Glomerular visceral epithelial cell (primary cell): ENCODE results near the gene SH3BP4.
"Not testable (repeated sequence)": the region's sequence is repeated elsewhere in the genome, so short reads cannot be mapped to it uniquely, and the experiment has no call there.

Experiments
- DNase-seq: peaks from one replicate; pipeline ENCODE4 v3.0.0-alpha.2; 2016; ENCODE audit errors: extremely low spot score

The SH3BP4 gene

DNA sequence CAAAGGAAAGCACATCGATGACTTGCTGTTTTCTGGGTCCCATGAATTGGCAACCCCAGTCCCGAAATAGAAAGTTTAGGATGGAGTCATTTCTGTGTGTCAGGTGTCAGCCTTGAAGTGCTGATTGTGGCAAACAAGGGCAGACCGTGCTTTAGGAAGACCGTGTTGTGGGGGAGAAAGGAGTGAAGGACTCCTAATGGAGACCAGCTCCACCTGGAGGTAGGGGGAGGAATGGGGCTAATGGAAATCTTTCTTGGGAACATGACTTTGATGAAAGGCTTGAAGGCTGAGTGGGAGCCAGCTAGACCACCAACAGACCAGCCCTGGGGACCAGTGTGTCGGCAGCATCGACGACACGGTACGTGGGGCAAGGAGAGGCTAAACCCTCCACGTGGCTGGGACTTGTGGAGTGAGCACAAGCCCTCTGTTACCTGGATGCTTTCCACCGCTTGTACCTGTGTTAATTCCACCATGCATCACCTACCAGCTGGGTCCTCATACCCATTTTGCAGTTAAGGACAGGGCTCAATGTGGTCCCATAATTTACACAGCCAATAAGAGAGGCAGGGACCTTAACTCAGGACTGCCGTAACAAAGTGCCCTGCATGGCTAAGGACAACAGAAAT is 104.2 kb downstream of the SH3BP4 start:
- DNase-seq: peak; percentile 54

DNA sequence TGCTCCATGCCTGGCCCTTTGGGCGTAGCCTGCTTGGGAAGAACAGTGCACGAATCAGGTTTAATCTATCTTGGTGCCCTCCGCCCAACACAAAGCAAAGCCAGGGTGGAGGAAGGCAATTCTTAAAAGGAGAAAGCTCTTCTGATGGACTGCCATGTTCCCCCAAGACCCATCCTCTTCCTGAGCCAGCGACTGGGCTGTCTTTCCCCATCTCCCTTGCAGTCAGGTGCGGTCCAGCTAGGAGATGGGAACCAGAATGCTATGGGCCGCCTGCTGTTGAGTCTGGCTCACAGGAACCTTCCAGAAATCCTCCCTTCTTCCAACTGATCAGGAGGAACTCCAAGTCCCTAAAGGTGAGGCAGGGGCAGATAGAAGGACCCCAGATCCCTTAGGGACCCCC is 105.0 kb downstream of the SH3BP4 start:
- no peak for DNase-seq

DNA sequence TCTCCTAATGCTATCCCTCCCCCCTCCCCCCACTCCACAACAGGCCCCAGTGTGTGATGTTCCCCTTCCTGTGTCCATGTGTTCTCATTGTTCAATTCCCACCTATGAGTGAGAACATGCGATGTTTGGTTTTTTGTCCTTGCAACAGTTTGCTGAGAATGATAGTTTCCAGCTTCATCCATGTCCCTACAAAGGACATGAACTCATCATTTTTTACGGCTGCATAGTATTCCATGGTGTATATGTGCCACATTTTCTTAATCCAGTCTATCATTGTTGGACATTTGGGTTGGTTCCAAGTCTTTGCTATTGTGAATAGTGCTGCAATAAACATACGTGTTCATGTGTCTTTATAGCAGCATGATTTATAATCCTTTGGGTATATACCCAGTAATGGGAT is 105.8 kb downstream of the SH3BP4 start:
- DNase-seq: not testable (repeated sequence)

DNA sequence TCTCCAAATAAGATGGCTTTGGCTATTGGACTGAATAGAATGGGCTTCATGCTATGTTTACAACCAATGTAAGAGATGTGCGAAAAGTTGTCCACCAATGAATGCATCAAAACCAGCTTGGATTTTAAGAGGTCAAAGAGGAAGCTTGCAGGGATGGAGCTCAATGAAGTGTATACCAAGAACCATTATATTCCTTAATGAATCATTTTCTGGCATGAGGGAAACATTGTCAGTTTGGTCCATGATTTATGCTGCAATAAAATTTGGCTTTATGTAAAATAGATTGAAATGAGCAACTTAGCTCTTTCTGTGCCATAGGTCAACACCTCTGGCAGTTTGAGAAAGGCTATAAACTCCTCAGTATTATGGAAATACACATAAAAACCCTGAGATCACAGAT is 107.3 kb downstream of the SH3BP4 start:
- no peak for DNase-seq

DNA sequence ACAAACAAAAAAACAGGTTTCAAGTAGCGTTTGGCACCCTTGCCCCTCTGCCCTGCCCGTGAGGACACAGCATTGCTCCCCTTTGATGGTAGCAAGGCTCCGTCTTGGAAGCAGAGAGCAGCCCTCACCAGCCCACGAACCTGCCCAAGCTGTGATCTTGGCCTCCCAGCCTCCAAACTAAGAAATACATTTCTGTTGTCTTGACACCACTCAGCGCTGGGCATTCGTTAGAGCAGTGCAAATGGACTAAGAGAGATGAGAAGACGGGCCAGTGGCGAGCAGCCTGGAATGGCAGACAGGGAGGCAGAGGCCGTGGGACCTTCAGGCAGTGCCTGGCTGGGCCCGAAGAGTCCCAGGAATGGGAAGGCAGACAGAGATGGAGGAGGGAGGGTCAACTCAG is 109.8 kb downstream of the SH3BP4 start:
- DNase-seq: no peak

DNA sequence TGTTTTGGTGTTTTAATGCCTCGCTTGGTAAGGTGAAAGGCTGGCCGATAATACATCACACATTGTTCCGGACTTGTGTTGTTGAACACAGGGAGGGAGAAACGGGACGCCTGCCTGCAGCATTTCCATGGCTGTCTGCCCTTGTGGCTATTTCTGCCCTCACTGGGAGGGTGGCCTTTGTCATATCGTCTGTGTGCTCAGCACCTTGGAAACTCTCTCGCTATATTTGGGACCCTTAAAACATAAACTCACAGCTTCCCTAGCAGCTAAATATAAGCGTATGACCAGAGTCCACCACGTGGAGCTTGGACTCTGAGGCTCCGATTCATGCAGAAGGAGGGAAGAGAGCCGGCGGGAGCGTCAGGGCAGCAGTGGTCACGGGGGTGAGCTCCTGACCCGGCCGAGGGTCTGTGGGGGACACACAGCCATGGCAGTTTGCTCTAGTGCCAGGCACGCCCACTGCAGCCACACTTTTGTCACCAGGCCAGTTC is 111.7 kb downstream of the SH3BP4 start:
- no peak for DNase-seq

DNA sequence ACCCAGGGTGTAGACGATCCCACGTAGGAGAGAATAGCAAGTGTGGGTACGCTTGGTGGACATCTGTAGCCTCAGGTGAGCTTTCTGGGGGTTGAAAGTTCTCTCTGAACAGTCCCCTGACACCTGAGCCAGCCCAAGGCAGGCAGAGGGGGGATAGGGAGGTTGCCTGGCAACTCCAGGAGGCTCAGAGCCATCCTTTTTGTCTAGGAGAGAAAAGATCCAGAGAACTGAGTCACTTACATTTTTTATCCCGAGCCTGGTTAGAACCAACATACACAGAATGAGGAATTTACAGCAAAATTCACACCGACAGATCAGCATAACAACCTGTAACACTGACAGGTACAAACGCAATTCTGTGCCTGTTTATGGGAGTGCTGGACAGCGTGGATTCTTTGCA is 113.2 kb downstream of the SH3BP4 start:
- DNase-seq: no peak

DNA sequence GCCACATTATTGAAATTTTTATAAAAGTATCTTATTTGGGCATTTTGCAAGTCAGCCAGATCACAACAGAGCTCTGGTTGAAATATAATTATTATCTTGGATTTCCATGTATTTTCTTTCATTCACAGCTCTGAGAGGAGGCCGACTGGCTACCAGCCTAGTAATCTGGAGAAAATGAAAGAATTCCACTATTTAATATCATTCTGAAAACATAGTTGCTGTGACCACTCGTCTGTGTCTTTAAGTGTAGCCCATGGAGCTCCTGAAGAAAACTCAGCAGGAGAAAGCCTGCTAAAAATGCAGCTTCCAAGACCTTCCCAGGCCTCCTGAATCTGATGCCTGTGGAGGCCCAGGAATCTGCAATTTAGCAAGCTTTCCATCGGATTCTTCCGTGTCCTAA is 114.7 kb downstream of the SH3BP4 start:
- DNase-seq: no peak

DNA sequence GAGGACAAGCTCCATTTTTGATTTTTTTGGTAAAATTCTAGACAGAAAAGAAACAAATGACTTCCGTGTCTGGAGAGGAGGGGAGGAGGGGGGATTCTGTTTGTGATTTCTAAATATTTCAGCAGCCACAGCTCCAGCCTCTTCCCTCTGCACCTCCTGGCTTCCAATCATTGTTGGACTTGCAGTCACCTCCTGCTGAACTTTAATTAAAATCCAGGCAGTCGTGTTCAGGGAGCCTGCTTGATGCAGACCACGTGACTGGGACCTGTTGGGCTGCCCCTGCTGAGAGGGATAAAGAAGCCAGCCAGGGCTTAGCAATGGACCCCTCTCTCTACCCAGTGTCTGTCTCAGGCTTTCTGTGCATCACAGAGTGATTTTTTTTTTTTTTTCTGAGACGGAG is 115.1 kb downstream of the SH3BP4 start:
- no peak for DNase-seq

DNA sequence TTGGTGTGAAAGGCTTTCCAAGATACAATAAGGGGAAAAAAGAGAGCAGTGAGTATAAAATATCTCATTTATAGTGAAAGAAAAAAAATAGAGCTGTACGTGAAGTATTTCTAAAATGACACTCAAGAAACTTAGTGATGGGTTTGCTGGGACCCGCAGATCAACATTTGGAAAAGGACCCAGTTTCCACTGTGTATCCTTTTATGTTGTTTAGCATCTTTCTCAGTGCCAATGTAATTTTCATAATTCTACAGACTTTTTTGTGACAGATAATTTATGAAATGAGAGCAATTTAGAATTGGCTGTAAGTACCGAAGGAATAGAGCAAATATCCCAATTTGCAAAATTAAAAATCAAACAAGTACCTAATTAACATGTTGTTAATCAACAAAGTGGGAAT is 116.9 kb downstream of the SH3BP4 start:
- DNase-seq: no peak

DNA sequence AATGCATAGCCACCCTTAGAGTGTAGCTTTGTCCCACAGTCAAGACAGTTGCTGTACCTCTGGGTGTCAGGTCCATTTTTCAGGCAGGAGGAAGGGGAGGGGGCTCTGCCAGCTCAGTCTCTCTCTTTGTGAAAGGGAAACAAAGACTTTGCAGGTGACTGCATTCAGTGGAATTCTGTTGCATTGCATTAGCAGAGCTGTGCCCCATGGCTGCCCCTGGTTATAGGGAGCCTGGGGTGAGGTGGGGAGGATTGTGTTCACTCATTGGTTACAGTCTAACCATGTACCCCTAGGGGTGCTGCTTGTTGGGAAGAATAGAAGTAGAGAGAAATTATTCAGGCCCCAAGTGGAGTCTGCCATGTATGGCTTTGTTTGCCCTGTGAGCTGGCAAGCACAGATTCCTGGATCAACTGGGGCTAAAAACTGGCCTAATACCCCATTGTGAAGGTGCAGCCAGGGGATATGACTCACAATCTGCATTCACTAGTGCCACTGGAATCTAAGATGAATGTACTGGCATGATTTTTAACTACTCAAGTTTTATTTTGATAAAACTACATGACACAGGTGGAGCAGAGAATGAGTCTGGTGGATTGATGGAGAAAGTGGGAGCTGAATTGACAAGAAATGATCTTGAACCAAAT is 118.4 kb downstream of the SH3BP4 start:
- DNase-seq: peak; percentile 20

DNA sequence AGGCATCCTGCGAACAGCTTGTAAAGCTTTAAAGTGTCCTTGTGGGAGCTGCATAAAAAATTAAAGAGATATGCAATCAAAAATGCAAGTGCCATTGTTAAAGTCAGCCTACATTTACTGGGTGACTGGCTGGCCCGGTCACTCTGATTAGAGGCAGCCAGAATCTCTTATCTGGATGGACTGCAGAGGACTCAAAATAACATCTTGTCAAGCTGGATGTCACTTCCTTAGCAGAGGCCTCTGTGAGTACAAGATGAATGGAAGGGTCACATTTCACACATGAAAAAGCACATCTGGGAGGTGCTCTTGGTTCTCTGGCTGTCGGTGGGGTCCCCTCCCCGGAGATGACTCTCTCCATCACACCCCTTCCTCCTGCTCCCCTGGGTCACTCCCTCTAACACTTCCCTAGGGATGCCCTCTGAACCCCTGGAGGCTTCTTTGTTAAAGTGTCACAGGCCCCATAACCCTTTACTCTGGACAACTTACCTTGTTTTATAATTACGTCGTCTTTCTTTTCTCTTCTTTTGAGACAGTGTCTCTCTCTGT is 122.1 kb downstream of the SH3BP4 start:
- DNase-seq: no peak

DNA sequence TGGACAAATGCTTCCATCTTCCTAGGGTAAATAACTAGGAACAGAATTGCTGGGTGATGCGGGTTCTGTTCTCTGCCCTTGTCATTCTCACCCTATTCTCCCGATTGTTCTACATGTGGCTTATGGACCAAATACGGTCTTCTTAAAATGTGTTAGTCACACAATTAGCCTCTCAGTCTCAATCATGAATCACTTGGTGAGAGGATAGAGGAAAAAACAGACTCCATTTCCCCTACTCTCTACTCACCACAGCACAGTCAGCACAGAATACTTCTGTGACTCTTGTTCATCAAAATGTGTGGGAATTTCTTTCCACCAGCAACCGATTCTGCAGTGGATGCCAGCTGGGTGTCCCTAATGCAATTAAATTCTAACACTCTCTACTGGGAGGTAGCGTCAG is 125.2 kb downstream of the SH3BP4 start:
- no peak for DNase-seq

DNA sequence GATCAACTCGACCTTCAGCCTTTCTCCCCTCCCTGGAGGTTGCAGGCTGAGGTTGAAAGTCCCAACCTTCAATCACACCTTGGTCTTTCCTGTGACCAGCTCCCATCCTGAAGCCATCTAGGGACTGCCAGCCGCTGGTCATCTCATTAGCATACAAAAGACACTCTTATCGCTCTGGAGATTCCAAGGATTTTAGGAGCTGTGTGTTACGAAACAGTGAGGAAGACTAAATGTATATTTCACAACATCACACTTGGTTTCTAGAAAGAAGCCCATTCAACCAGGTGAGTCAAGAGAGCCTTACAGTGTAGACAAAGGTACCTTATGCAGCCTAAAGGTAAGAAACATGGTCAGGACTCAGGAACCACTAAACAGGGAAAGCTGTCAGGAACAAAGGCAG is 126.4 kb downstream of the SH3BP4 start:
- DNase-seq: no peak

DNA sequence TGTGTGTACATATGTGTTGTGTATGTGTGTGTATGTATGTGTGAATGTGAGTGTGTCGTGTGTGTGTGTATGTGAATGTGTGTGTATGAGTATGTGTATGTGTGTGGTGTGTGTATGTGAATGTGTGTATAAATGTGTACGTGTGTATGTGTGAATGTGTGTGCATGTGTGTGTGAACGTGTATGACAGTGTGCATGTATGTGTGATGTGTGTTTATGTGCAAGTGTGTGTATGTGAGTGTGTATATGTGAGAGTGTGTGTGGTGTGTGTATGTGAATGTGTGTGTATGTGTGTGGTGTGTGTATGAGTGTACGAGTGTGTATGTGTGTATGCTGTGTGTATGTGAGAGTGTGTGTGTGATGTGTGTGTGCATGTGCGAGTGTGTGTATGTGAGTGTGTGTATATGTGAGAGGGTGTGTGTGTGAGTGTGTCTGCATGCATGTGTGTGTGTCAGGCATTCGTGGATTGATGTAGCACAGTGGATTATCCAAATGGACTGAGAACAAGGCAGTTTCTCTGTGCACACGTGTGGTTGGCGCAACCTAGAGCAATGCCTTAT is 127.2 kb downstream of the SH3BP4 start:
- DNase-seq: no peak

DNA sequence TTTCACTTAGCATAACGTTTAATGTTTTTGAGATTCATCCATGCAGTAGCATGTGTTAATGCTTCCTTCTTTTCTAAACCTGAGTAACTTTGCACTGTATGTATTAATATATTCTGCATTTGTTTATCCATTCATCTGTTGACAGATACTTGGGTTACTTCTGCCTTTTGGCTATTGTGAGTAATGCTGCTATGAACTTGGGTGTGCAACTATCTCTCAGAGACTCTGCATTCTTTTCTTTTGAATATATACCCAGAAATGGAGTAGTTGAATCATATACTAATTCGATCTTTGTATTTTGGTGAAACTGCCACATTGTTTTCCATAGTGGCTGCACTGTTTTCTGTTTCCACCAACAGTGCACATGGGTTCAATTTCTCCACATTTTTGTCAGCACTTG is 128.3 kb downstream of the SH3BP4 start:
- no peak for DNase-seq

DNA sequence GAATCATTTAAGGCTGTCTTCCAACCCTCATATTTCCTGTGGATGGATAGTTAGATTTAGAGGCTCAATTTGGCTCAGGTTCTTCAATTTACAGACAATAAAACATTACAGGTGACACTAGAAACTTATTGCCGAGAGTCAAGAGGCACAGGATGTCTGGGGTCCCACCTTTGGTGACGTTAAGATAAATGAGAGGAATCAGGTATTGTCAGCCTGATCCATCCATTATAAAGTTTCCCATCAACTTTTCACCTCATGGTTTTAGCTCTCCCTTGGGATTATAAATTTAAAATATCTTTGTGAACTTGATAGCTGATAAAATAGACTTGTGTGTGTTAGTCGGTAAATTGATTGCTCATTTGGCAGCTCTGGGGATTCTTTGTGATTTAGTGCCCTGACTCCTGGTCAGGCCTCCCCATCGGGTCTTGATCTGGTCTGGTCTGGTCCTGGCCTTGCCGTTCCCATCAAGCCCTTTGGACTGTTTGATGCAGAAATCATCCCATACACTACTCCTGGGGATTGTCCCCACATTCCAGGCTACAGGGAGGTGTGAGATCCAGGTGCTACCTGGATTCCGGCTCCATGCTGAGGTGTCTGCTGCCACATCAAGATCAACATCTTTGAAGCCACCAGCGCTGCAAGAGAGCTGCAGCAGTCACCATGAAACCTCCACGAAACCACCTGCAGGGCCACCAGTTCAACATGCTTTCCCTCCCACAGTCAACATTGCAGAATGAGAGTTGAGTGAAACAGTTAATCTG is 130.9 kb downstream of the SH3BP4 start:
- no peak for DNase-seq

DNA sequence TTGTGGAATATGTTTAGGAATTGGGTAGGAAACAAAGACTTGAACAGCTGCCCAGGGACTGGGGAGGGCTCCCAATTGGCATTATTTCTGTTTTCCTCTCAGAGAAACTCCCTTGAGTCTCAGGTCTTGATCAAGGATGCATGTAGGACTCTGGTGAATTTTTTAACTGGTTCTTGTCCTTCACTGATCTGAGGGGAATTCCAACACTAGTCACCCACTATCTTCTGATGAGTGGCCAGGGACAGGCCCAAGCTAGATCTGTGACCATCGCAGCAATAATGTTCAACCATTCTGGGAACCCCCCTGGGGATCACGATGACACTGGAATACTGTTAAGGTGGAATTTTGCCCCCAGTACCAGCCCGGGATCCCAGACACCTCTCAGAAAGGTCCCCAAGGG is 132.0 kb downstream of the SH3BP4 start:
- DNase-seq: peak; percentile 31

DNA sequence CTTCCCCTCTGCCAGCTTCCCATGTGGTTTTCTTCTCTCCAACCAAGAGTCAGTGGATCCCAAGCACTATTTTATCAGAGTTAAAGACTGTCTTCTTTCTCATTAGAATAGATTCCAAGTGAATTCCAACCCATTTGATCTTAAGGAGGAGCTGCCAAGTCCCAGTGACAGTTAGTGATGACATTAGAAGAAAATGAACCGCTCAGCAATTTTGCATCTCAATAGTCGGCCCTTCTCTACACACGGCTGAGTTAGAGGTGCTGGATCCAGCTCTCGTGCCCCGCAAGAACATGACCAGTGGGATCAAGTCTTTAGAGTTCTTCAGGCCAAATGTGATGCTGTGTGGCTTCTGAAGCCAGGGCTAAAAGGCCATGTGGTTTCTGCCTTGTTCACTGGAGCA is 132.6 kb downstream of the SH3BP4 start:
- DNase-seq: no peak

DNA sequence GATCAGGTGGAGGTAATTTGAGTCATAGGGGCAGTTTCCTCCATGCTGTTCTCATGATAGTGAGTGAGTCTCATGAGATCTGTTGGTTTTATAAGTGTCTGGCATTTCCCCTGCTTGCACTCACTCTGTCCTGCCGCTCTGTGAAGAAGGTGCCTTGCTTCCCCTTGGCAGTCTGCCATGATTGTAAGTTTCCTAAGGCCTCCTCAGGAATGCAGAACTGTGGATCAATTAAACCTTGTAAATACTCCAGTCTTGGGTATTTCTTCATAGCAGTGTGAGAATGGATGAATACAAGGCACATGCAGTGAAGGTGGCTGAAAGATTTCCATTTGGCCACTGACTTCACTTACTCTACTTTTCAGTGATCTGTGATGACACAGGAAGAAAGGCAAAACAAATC is 133.7 kb downstream of the SH3BP4 start:
- DNase-seq: no peak

DNA sequence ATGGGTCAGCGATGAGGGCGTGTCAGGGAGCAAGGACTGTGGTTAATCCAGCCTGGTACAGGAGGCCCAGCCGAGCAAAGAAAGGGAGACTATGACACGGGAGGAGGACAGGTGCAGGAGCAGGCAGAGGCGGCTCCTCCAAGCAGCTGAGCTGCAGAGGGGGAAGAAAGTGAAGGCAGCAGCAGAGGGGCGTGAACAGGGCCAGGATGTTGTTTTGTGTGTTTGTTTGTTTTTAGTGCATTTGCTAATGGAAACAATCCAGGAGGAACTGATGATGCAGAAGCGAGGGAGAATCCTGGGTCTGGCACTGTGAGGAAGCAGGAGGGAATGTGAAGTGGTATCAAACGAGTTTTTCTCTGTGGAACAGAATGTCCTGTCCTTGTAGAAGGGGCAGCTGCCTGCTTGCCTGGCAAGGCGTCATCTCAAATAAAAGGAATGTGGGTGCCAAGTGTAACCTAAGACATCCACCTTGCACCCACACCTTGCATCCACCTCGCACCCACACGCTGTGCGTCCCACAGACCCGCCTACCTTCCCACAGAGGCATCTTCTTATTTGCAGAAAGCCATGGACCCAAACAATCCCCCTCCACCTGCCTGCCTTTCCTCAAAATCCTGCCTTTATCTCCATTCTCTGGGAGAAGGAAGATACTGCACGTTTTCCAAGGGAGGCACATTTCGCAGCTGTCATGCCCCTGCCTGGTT is 134.8 kb downstream of the SH3BP4 start:
- no peak for DNase-seq
